Measurements from ENCODE around the gene KCTD1. TPM values are rescaled to one million over a fixed set of nuclear protein-coding genes. Genes with fewer than 3 reads are reported as not detected.

The KCTD1 gene
- total RNA-seq, 1 donor from 2014 or later = 31.8 TPM

DNA sequence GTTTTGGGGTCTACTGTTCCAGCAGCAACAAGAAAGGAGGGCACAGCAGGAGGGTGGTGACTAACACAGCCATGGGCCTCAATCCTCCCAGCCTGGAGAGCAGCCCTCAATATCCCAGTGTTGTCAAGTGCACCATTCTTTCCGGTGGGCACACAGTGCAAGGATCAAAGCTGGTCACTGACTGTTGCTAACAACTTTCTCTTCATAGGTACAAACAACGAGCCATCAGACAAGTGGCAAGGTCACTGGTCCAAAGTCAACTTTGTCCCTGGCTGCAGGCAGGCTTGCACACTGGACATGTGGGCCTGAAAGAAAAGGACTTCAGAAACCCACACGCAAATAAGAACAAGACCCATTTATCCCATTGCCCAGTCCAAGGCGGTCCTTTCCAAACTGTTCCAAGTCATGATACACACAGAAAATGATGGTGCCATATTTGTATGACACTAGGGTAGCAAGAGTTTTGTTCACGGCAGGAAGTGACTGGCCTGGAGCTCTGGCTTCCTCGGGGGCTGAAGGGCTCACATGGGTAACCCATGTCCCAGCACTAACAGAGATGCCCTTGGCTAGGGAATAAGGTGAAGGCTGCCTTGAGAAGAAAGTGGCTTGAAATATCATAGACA lies 57.0 kb downstream of the KCTD1 start:
- Histone ChIP-seq H2AFZ (ENCODE audit: low read depth, low read length) (no peak overlapping the region), H3K79me2 (ENCODE audit: insufficient read depth, low read length) (no peaks in the 10 kb centered on the region), H3K9ac (ENCODE audit: low read length) (no peak overlapping the region), H3K9me3 (ENCODE audit: insufficient read depth, low read depth, low read length) (no peaks in the 10 kb centered on the region), H3K27me3 (ENCODE audit: insufficient read depth, low read length) (no peaks in the 10 kb centered on the region), H4K20me1 (ENCODE audit: insufficient read depth, low read length) (no peaks in the 10 kb centered on the region), H3K4me3 (ENCODE audit: insufficient read depth, low read depth, low read length) (no peak overlapping the region), H3K4me2 (ENCODE audit: low read length) (no peak overlapping the region), H3K4me1 (ENCODE audit: insufficient read depth, low read length) (peaks cover 3% of the 10 kb centered on the region), H3K27ac (ENCODE audit: low read depth, low read length) (no peak overlapping the region), H3K36me3 (ENCODE audit: insufficient read depth, low read length) (no peaks in the 10 kb centered on the region)
- TF ChIP-seq EZH2 (IDR thresholded peaks at IDR 0.05; ENCODE audit: insufficient read depth, low read length) = no peak
- TF ChIP-seq, protein P1, sequence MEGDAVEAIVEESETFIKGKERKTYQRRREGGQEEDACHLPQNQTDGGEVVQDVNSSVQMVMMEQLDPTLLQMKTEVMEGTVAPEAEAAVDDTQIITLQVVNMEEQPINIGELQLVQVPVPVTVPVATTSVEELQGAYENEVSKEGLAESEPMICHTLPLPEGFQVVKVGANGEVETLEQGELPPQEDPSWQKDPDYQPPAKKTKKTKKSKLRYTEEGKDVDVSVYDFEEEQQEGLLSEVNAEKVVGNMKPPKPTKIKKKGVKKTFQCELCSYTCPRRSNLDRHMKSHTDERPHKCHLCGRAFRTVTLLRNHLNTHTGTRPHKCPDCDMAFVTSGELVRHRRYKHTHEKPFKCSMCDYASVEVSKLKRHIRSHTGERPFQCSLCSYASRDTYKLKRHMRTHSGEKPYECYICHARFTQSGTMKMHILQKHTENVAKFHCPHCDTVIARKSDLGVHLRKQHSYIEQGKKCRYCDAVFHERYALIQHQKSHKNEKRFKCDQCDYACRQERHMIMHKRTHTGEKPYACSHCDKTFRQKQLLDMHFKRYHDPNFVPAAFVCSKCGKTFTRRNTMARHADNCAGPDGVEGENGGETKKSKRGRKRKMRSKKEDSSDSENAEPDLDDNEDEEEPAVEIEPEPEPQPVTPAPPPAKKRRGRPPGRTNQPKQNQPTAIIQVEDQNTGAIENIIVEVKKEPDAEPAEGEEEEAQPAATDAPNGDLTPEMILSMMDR (IDR thresholded peaks at IDR 0.05; ENCODE audit: insufficient read depth, low read depth, low read length) = no peak
- Mint-ChIP-seq H3K4me1 (ENCODE audit: low read depth, unreplicated experiment) (peaks cover 4% of the 10 kb centered on the region), H3K36me3 (ENCODE audit: low read depth, unreplicated experiment) (no peaks in the 10 kb centered on the region), H3K9me3 (ENCODE audit: unreplicated experiment) (no peaks in the 10 kb centered on the region), H3K27me3 (ENCODE audit: low read depth, unreplicated experiment) (no peaks in the 10 kb centered on the region), H3K27ac (ENCODE audit: unreplicated experiment) (no peak overlapping the region), H3K4me3 (ENCODE audit: unreplicated experiment) (no peak overlapping the region)
- DNase-seq (ENCODE audit: low read depth) = no peak
- no peak for FAIRE-seq

DNA sequence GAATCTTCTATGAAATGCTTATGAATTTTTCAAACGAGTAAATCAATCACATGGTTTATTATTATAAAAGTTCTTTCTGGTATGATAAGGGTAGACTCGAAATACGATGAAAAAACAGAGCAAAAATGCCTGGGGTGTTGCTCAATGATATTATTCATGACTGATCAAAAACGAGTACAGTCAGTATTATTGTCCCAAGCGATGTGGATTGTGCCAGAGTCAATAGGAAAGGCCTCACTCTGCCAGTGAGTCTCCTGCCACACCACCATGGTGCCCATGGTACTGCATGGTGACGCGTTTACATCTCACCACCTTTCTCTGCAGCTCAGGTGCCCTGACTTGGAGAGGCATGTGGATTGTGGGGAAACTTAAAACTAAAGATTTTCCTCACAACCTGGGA lies 58.5 kb downstream of the KCTD1 start:
- H3K9ac ChIP-seq (ENCODE audit: low read length) = no peak overlapping the region
- no peak overlapping the region for H3K27ac Mint-ChIP-seq (ENCODE audit: unreplicated experiment)

DNA sequence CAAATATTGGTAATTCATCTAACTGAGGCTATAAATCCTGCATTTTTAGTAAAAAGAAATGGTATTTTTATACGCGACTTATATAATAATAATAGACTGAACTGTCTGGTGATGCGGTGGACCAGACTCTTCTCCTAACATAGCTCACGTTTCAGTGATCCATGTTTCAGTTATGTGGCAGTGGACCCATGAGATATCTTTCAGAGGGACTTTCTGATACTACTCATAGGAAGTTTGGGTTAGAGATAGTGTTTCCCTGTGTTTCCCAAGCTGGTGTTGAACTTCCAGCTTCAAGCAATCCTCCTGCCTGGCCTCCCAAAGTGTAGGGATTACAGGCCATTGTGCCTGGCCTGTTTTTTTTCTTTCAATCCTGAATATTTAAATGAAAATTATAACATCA lies 59.2 kb downstream of the KCTD1 start:
- H3K9ac ChIP-seq (ENCODE audit: low read length) = no peak overlapping the region
- DNase-seq (ENCODE audit: low read depth) = no peak
- H3K36me3 Mint-ChIP-seq (ENCODE audit: low read depth, unreplicated experiment) = no peaks in the 10 kb centered on the region
- no peak overlapping the region for H3K4me3 ChIP-seq (ENCODE audit: insufficient read depth, low read depth, low read length)
- no peaks in the 10 kb centered on the region for H3K36me3 ChIP-seq (ENCODE audit: insufficient read depth, low read length)
- H3K4me3 Mint-ChIP-seq (ENCODE audit: unreplicated experiment) = no peak overlapping the region
- H3K27ac ChIP-seq (ENCODE audit: low read depth, low read length) = no peak overlapping the region
- H3K4me1 ChIP-seq (ENCODE audit: insufficient read depth, low read length) = peaks cover 3% of the 10 kb centered on the region
- no peak overlapping the region for H3K27ac Mint-ChIP-seq (ENCODE audit: unreplicated experiment)
- H2AFZ ChIP-seq (ENCODE audit: low read depth, low read length) = no peak overlapping the region
- H4K20me1 ChIP-seq (ENCODE audit: insufficient read depth, low read length) = no peaks in the 10 kb centered on the region
- H3K4me1 Mint-ChIP-seq (ENCODE audit: low read depth, unreplicated experiment) = peaks cover 4% of the 10 kb centered on the region
- no peak overlapping the region for H3K4me2 ChIP-seq (ENCODE audit: low read length)
- TF ChIP-seq, protein P1 (IDR thresholded peaks at IDR 0.05; ENCODE audit: insufficient read depth, low read depth, low read length) = no peak
- no peak for TF ChIP-seq EZH2 (IDR thresholded peaks at IDR 0.05; ENCODE audit: insufficient read depth, low read length)
- H3K27me3 ChIP-seq (ENCODE audit: insufficient read depth, low read length) = no peaks in the 10 kb centered on the region
- no peaks in the 10 kb centered on the region for H3K79me2 ChIP-seq (ENCODE audit: insufficient read depth, low read length)
- H3K27me3 Mint-ChIP-seq (ENCODE audit: low read depth, unreplicated experiment) = no peaks in the 10 kb centered on the region
- no peaks in the 10 kb centered on the region for H3K9me3 ChIP-seq (ENCODE audit: insufficient read depth, low read depth, low read length)
- H3K9me3 Mint-ChIP-seq (ENCODE audit: unreplicated experiment) = no peaks in the 10 kb centered on the region
- no peak for FAIRE-seq

More for the DNA sequence above, 58.5 kb downstream of the KCTD1 start:
- TF ChIP-seq, protein P1 (IDR thresholded peaks at IDR 0.05; ENCODE audit: insufficient read depth, low read depth, low read length) = no peak
- no peak for TF ChIP-seq EZH2 (IDR thresholded peaks at IDR 0.05; ENCODE audit: insufficient read depth, low read length)
- FAIRE-seq = no peak
- H3K36me3 ChIP-seq (ENCODE audit: insufficient read depth, low read length) = no peaks in the 10 kb centered on the region
- H2AFZ ChIP-seq (ENCODE audit: low read depth, low read length) = no peak overlapping the region
- Mint-ChIP-seq H3K36me3 (ENCODE audit: low read depth, unreplicated experiment) (no peaks in the 10 kb centered on the region), H3K9me3 (ENCODE audit: unreplicated experiment) (no peaks in the 10 kb centered on the region), H3K4me1 (ENCODE audit: low read depth, unreplicated experiment) (peaks cover 4% of the 10 kb centered on the region), H3K27me3 (ENCODE audit: low read depth, unreplicated experiment) (no peaks in the 10 kb centered on the region), H3K4me3 (ENCODE audit: unreplicated experiment) (no peak overlapping the region)
- no peaks in the 10 kb centered on the region for H4K20me1 ChIP-seq (ENCODE audit: insufficient read depth, low read length)
- no peak overlapping the region for H3K27ac ChIP-seq (ENCODE audit: low read depth, low read length)
- no peak overlapping the region for H3K4me2 ChIP-seq (ENCODE audit: low read length)
- no peak overlapping the region for H3K4me3 ChIP-seq (ENCODE audit: insufficient read depth, low read depth, low read length)
- H3K79me2 ChIP-seq (ENCODE audit: insufficient read depth, low read length) = no peaks in the 10 kb centered on the region
- no peaks in the 10 kb centered on the region for H3K27me3 ChIP-seq (ENCODE audit: insufficient read depth, low read length)
- H3K4me1 ChIP-seq (ENCODE audit: insufficient read depth, low read length) = peaks cover 3% of the 10 kb centered on the region
- no peak for DNase-seq (ENCODE audit: low read depth)
- H3K9me3 ChIP-seq (ENCODE audit: insufficient read depth, low read depth, low read length) = no peaks in the 10 kb centered on the region

All from astrocyte (in vitro differentiated cells and primary cell).